H9 (cell line): ENCODE measurements around the gene STK32C. TPM values are rescaled to one million over a fixed set of nuclear protein-coding genes. Genes with fewer than 3 reads are reported as not detected.

ENCODE experiments used
- DNase-seq: peaks from one replicate; pipeline ENCODE4 v3.0.0-alpha.2; 2017
- H2AFZ ChIP-seq: one replicate; pipeline ENCODE4 v1.6.1; 2013; ENCODE audit warnings: mild to moderate bottlenecking, low read length, control low read depth, moderate library complexity
- H2AK5ac ChIP-seq: 2 replicates; pipeline ENCODE4 v1.6.1; 2013; ENCODE audit warnings: low read length, control low read depth, mixed read lengths; ENCODE audit not compliant: insufficient read length
- H2BK120ac ChIP-seq: one replicate; pipeline ENCODE4 v1.6.1; 2013; ENCODE audit warnings: low read depth, mild to moderate bottlenecking, low read length, control low read depth, inconsistent platforms; ENCODE audit not compliant: poor library complexity, severe bottlenecking
- H2BK12ac ChIP-seq: 2 replicates; pipeline ENCODE4 v1.6.1; 2013; ENCODE audit warnings: low read length, control low read depth, mixed read lengths, low read depth; ENCODE audit not compliant: insufficient read length
- H2BK15ac ChIP-seq: 2 replicates; pipeline ENCODE4 v1.6.1; 2013; ENCODE audit warnings: low read depth, low read length, control low read depth
- H2BK20ac ChIP-seq: one replicate; pipeline ENCODE4 v1.6.1; 2013; ENCODE audit warnings: low read depth, mild to moderate bottlenecking, low read length, control low read depth, inconsistent platforms; ENCODE audit not compliant: poor library complexity, severe bottlenecking
- H2BK5ac ChIP-seq: 2 replicates; pipeline ENCODE4 v1.6.1; 2013; ENCODE audit warnings: low read length, control low read depth, mixed read lengths; ENCODE audit not compliant: insufficient read length
- H3K14ac ChIP-seq: 2 replicates; pipeline ENCODE4 v1.6.1; 2013; ENCODE audit warnings: low read length, control low read depth; ENCODE audit not compliant: insufficient read depth
- H3K18ac ChIP-seq: 2 replicates; pipeline ENCODE4 v1.6.1; 2013; ENCODE audit warnings: low read depth, mild to moderate bottlenecking, mixed read lengths, low read length, control low read depth; ENCODE audit not compliant: insufficient read length
- H3K23ac ChIP-seq: 2 replicates; pipeline ENCODE4 v1.6.1; 2013; ENCODE audit warnings: low read length, control low read depth, mixed read lengths, low read depth; ENCODE audit not compliant: insufficient read length
- H3K23me2 ChIP-seq: 2 replicates; pipeline ENCODE4 v1.6.1; 2013; ENCODE audit warnings: low read depth, mild to moderate bottlenecking, mixed read lengths, low read length, control low read depth; ENCODE audit not compliant: insufficient read length, poor library complexity, severe bottlenecking
- H3K27ac ChIP-seq: 2 replicates; pipeline ENCODE4 v1.5.1; 2013; ENCODE audit warnings: low read length, control low read depth, mixed read lengths, low read depth; ENCODE audit not compliant: insufficient read length
- H3K27me3 ChIP-seq: 2 replicates; pipeline ENCODE4 v1.6.1; 2013; ENCODE audit warnings: low read length, control low read depth, inconsistent platforms; ENCODE audit not compliant: insufficient read depth
- H3K4ac ChIP-seq: 2 replicates; pipeline ENCODE4 v1.6.1; 2013; ENCODE audit warnings: low read depth, mild to moderate bottlenecking, control low read depth, inconsistent platforms, low read length, moderate library complexity
- H3K4me1 ChIP-seq: 2 replicates; pipeline ENCODE4 v1.6.1; 2013; ENCODE audit warnings: low read length, control low read depth, inconsistent platforms; ENCODE audit not compliant: insufficient read depth
- H3K4me2 ChIP-seq: 2 replicates; pipeline ENCODE4 v1.6.1; 2013; ENCODE audit warnings: low read length, control low read depth, mixed read lengths; ENCODE audit not compliant: insufficient read length, insufficient read depth
- H3K56ac ChIP-seq: 2 replicates; pipeline ENCODE4 v1.6.1; 2013; ENCODE audit warnings: low read depth, mild to moderate bottlenecking, mixed read lengths, low read length, control low read depth; ENCODE audit not compliant: insufficient read length
- H3K79me1 ChIP-seq: 2 replicates; pipeline ENCODE4 v1.6.1; 2013; ENCODE audit warnings: low read depth, mild to moderate bottlenecking, moderate library complexity, low read length, control low read depth, inconsistent platforms; ENCODE audit not compliant: insufficient read depth, poor library complexity, severe bottlenecking
- H3K79me2 ChIP-seq: 2 replicates; pipeline ENCODE4 v1.6.1; 2013; ENCODE audit warnings: low read length, control low read depth, inconsistent platforms; ENCODE audit not compliant: insufficient read depth
- H3K9ac ChIP-seq: 2 replicates; pipeline ENCODE4 v1.6.1; 2013; ENCODE audit warnings: low read length, control low read depth, mixed read lengths; ENCODE audit not compliant: insufficient read length; ENCODE audit errors: extremely low read depth
- H3K9me3 ChIP-seq: one replicate; pipeline ENCODE4 v1.6.1; 2013; ENCODE audit warnings: low read depth, low read length, inconsistent platforms; ENCODE audit not compliant: control insufficient read depth
- H3T11ph ChIP-seq: one replicate; pipeline ENCODE4 v1.6.1; 2013; ENCODE audit warnings: mild to moderate bottlenecking, low read length, control low read depth, inconsistent platforms
- H4K20me1 ChIP-seq: one replicate; pipeline ENCODE4 v1.6.1; 2013; ENCODE audit not compliant: control insufficient read depth, insufficient read length, insufficient read depth
- H4K5ac ChIP-seq: 2 replicates; pipeline ENCODE4 v1.6.1; 2013; ENCODE audit warnings: low read depth, mild to moderate bottlenecking, mixed read lengths, low read length, control low read depth; ENCODE audit not compliant: insufficient read length
- H4K8ac ChIP-seq: replicated peaks from 2 replicates; pipeline ENCODE4 v1.6.1; 2013; ENCODE audit warnings: low read length, control low read depth, mixed read lengths, low read depth; ENCODE audit not compliant: insufficient read length
- H4K91ac ChIP-seq: 2 replicates; pipeline ENCODE4 v1.6.1; 2013; ENCODE audit warnings: low read depth, mild to moderate bottlenecking, moderate library complexity, mixed read lengths, low read length, control low read depth; ENCODE audit not compliant: insufficient read length
- H3K27ac Mint-ChIP-seq, 3 experiments: 2 replicates in 2 of 3; 3 replicates in 1 of 3; pipeline ENCODE4 v1.8.0; 2020 to 2021; ENCODE audit warnings: mixed read lengths in 3 of 3, mild to moderate bottlenecking in 1 of 3, moderate library complexity in 1 of 3
- H3K27me3 Mint-ChIP-seq: 2 replicates; pipeline ENCODE4 v1.8.0; 2021; ENCODE audit warnings: low read depth, mild to moderate bottlenecking, moderate library complexity, mixed read lengths
- H3K36me3 Mint-ChIP-seq, 3 experiments: 2 replicates in 2 of 3; 3 replicates in 1 of 3; pipeline ENCODE4 v1.8.0; 2020 to 2021; ENCODE audit warnings: low read depth in 3 of 3, mixed read lengths in 3 of 3; ENCODE audit not compliant: insufficient read depth in 1 of 3
- H3K4me1 Mint-ChIP-seq, 2 experiments: 2 replicates each; pipeline ENCODE4 v1.8.0; 2020; ENCODE audit warnings: mixed read lengths in 2 of 2
- H3K4me3 Mint-ChIP-seq, 2 experiments: 2 replicates in 1 of 2; 3 replicates in 1 of 2; pipeline ENCODE4 v1.8.0; 2020 to 2021; ENCODE audit warnings: mild to moderate bottlenecking in 2 of 2, mixed read lengths in 2 of 2, moderate library complexity in 1 of 2
- H3K9me3 Mint-ChIP-seq, 2 experiments: 2 replicates in 1 of 2; 3 replicates in 1 of 2; pipeline ENCODE4 v1.8.0; 2020; ENCODE audit warnings: mild to moderate bottlenecking in 2 of 2, mixed read lengths in 2 of 2, moderate library complexity in 1 of 2
- WGBS: extraction: QIAGEN DNeasy Blood & Tissue Kit; methylation state at CpG from one replicate; pipeline ENCODE4 v1.1.7; 2013; ENCODE audit warnings: missing lambda C conversion rate, low lambda C conversion rate, mixed read lengths; ENCODE audit not compliant: insufficient read length; ENCODE audit errors: extremely low coverage; 5-methylcytosine and 5-hydroxymethylcytosine counted together
- total RNA-seq: library from RNA; stranded (reverse); gene quantifications from 2 replicates; pipeline ENCODE4 v1.2.1, GENCODE V29; 2021
- TF ChIP-seq, protein P1 (sequence below): fragments of 200-600 bp; sonication (generic); conservative IDR thresholded peaks from 3 replicates; pipeline ENCODE4 v1.8.0; 2021; ENCODE audit warnings: antibody characterized with exemption, mild to moderate bottlenecking

The STK32C gene
- total RNA-seq, 1 experiment from 2014 or later, result 11.3 TPM

DNA sequence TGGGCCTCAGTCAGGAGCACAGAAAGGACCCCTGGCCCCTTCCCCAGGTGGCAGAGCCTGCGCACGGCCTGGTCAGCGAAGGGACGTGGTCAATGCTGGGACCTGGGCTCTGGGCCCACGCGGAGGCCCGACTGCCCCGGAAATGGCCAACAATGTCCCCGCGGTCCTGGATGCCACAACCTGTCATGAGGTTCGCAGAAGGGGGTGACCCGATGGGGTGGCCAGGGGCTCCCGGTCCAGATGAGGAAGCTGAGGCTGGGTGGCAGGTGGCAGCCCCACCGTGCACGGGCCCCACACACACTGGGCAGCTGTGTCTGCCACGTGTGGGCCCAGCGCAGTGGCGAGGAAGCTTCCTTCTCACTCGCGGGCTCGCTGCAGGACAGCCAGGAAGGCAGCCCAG lies 71.6 kb downstream of the STK32C start:
- H4K8ac ChIP-seq, result no peak overlapping the region
- no peak overlapping the region for H3K56ac ChIP-seq
- H4K5ac ChIP-seq, result no peak overlapping the region
- TF ChIP-seq, protein P1, sequence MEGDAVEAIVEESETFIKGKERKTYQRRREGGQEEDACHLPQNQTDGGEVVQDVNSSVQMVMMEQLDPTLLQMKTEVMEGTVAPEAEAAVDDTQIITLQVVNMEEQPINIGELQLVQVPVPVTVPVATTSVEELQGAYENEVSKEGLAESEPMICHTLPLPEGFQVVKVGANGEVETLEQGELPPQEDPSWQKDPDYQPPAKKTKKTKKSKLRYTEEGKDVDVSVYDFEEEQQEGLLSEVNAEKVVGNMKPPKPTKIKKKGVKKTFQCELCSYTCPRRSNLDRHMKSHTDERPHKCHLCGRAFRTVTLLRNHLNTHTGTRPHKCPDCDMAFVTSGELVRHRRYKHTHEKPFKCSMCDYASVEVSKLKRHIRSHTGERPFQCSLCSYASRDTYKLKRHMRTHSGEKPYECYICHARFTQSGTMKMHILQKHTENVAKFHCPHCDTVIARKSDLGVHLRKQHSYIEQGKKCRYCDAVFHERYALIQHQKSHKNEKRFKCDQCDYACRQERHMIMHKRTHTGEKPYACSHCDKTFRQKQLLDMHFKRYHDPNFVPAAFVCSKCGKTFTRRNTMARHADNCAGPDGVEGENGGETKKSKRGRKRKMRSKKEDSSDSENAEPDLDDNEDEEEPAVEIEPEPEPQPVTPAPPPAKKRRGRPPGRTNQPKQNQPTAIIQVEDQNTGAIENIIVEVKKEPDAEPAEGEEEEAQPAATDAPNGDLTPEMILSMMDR, result no peak
- no CpG with 5 or more reads among the region's 21 CpGs for WGBS
- no peak overlapping the region for H3K4ac ChIP-seq
- H2AFZ ChIP-seq, result no peak overlapping the region
- H4K91ac ChIP-seq, result no peak overlapping the region
- no peak overlapping the region for H3K4me2 ChIP-seq
- H2BK120ac ChIP-seq, result no peak overlapping the region
- no peaks in the 10 kb centered on the region for H3K23me2 ChIP-seq
- no peaks in the 10 kb centered on the region for H3K27me3 ChIP-seq
- Mint-ChIP-seq H3K4me3 (no peak overlapping the region), H3K27ac (no peak overlapping the region), H3K27me3 (no peaks in the 10 kb centered on the region), H3K4me1 (peaks cover 8 to 22% of the 10 kb centered on the region in 2 experiments), H3K9me3 (no peaks in the 10 kb centered on the region; a peak in 1 of 5 replicates), H3K36me3 (no peaks in the 10 kb centered on the region)
- no peak overlapping the region for H3K27ac ChIP-seq
- no peak overlapping the region for H3K9ac ChIP-seq
- no peak overlapping the region for H2BK15ac ChIP-seq
- no peak overlapping the region for H3K23ac ChIP-seq
- H3K79me1 ChIP-seq, result no peaks in the 10 kb centered on the region
- no peak for DNase-seq
- no peak overlapping the region for H3K14ac ChIP-seq
- no peak overlapping the region for H2BK12ac ChIP-seq
- H3K79me2 ChIP-seq, result no peaks in the 10 kb centered on the region
- H2AK5ac ChIP-seq, result no peak overlapping the region
- no peaks in the 10 kb centered on the region for H3K9me3 ChIP-seq
- no peak overlapping the region for H2BK20ac ChIP-seq
- H4K20me1 ChIP-seq, result no peaks in the 10 kb centered on the region
- no peaks in the 10 kb centered on the region for H3K4me1 ChIP-seq
- no peak overlapping the region for H3T11ph ChIP-seq
- H3K18ac ChIP-seq, result no peak overlapping the region
- no peak overlapping the region for H2BK5ac ChIP-seq
